ENCODE results near the gene CHCHD3.
A peak's percentile ranks its signal among the peaks of the same experiment; 100 is the strongest.

The CHCHD3 gene

GRCh38 chr7:133060004-133060403 lies 21.9 kb downstream of the CHCHD3 start:
- Mint-ChIP-seq H3K36me3 (peaks cover 20% of the 10 kb centered on the region), H3K27me3 (no peaks in the 10 kb centered on the region), H3K4me3 (no peak overlapping the region), H3K4me1 (peaks cover 48% of the 10 kb centered on the region), H3K27ac (peak overlapping the region; percentile 57), H3K9me3 (no peaks in the 10 kb centered on the region)
- ATAC-seq = no peak

- Mint-ChIP-seq H3K4me1 (peaks cover 48% of the 10 kb centered on the region), H3K4me3 (peak overlapping the region; percentile 11), H3K27me3 (no peaks in the 10 kb centered on the region), H3K27ac (peak overlapping the region; percentile 57), H3K36me3 (peaks cover 20% of the 10 kb centered on the region), H3K9me3 (no peaks in the 10 kb centered on the region)
- peak; percentile 57 for ATAC-seq
These were observed 22.6 kb downstream of the CHCHD3 start for GRCh38 chr7:133059263-133059662.

GRCh38 chr7:133056370-133057238 lies 25.3 kb downstream of the CHCHD3 start:
- Mint-ChIP-seq H3K9me3 (no peaks in the 10 kb centered on the region), H3K27me3 (no peaks in the 10 kb centered on the region), H3K4me3 (no peak overlapping the region), H3K4me1 (peaks cover 57% of the 10 kb centered on the region), H3K27ac (peak overlapping the region; percentile 1), H3K36me3 (peaks cover 17% of the 10 kb centered on the region)
- no peak for ATAC-seq

GRCh38 chr7:133054162-133054840 lies 27.6 kb downstream of the CHCHD3 start:
- no peak for ATAC-seq
- Mint-ChIP-seq H3K27ac (no peak overlapping the region), H3K4me3 (no peak overlapping the region), H3K4me1 (peaks cover 51% of the 10 kb centered on the region), H3K36me3 (peaks cover 9% of the 10 kb centered on the region), H3K9me3 (no peaks in the 10 kb centered on the region), H3K27me3 (no peaks in the 10 kb centered on the region)

GRCh38 chr7:133053321-133053891 lies 28.5 kb downstream of the CHCHD3 start:
- Mint-ChIP-seq H3K4me1 (peaks cover 43% of the 10 kb centered on the region), H3K9me3 (no peaks in the 10 kb centered on the region), H3K4me3 (no peak overlapping the region), H3K27ac (no peak overlapping the region), H3K27me3 (no peaks in the 10 kb centered on the region), H3K36me3 (peaks cover 9% of the 10 kb centered on the region)
- no peak for ATAC-seq

- H3K27me3 Mint-ChIP-seq = no peaks in the 10 kb centered on the region
- no peak overlapping the region for H3K4me3 Mint-ChIP-seq
- no peak overlapping the region for H3K27ac Mint-ChIP-seq
- H3K9me3 Mint-ChIP-seq = no peaks in the 10 kb centered on the region
- ATAC-seq = no peak
- H3K4me1 Mint-ChIP-seq = peaks cover 43% of the 10 kb centered on the region
- H3K36me3 Mint-ChIP-seq = peaks cover 9% of the 10 kb centered on the region
These were observed 29.1 kb downstream of the CHCHD3 start for GRCh38 chr7:133052826-133053225.

- no peaks in the 10 kb centered on the region for H3K27me3 Mint-ChIP-seq
- peaks cover 42% of the 10 kb centered on the region for H3K4me1 Mint-ChIP-seq
- no peak overlapping the region for H3K27ac Mint-ChIP-seq
- ATAC-seq = no peak
- no peak overlapping the region for H3K4me3 Mint-ChIP-seq
- H3K36me3 Mint-ChIP-seq = peaks cover 9% of the 10 kb centered on the region
- H3K9me3 Mint-ChIP-seq = no peaks in the 10 kb centered on the region
These were observed 29.5 kb downstream of the CHCHD3 start for GRCh38 chr7:133052401-133052756.

- ATAC-seq = no peak
- H3K4me3 Mint-ChIP-seq = no peak overlapping the region
- H3K36me3 Mint-ChIP-seq = peaks cover 13% of the 10 kb centered on the region
- H3K27me3 Mint-ChIP-seq = no peaks in the 10 kb centered on the region
- peaks cover 36% of the 10 kb centered on the region for H3K4me1 Mint-ChIP-seq
- no peak overlapping the region for H3K27ac Mint-ChIP-seq
- H3K9me3 Mint-ChIP-seq = no peaks in the 10 kb centered on the region
These were observed 30.0 kb downstream of the CHCHD3 start for GRCh38 chr7:133051719-133052400.

- H3K4me1 Mint-ChIP-seq = peaks cover 28% of the 10 kb centered on the region
These were observed 30.8 kb downstream of the CHCHD3 start for GRCh38 chr7:133051066-133051465.

GRCh38 chr7:133050200-133050995 lies 31.5 kb downstream of the CHCHD3 start:
- peaks cover 23% of the 10 kb centered on the region for H3K36me3 Mint-ChIP-seq
- ATAC-seq = no peak
- peaks cover 29% of the 10 kb centered on the region for H3K4me1 Mint-ChIP-seq
- H3K4me3 Mint-ChIP-seq = no peak overlapping the region
- no peak overlapping the region for H3K27ac Mint-ChIP-seq
- no peaks in the 10 kb centered on the region for H3K9me3 Mint-ChIP-seq
- no peaks in the 10 kb centered on the region for H3K27me3 Mint-ChIP-seq

More at GRCh38 chr7:133051066-133051465, 30.8 kb downstream of the CHCHD3 start:
- Mint-ChIP-seq H3K27me3 (no peaks in the 10 kb centered on the region), H3K36me3 (peaks cover 16% of the 10 kb centered on the region), H3K27ac (no peak overlapping the region), H3K9me3 (no peaks in the 10 kb centered on the region), H3K4me3 (no peak overlapping the region)
- ATAC-seq = no peak

- no peak overlapping the region for H3K4me3 Mint-ChIP-seq
- H3K4me1 Mint-ChIP-seq = peaks cover 37% of the 10 kb centered on the region
- H3K36me3 Mint-ChIP-seq = peaks cover 34% of the 10 kb centered on the region
- H3K9me3 Mint-ChIP-seq = no peaks in the 10 kb centered on the region
- ATAC-seq = no peak
- H3K27ac Mint-ChIP-seq = no peak overlapping the region
- H3K27me3 Mint-ChIP-seq = no peaks in the 10 kb centered on the region
These were observed 33.3 kb downstream of the CHCHD3 start for GRCh38 chr7:133048589-133048988.

GRCh38 chr7:133047321-133047720 lies 34.6 kb downstream of the CHCHD3 start:
- Mint-ChIP-seq H3K4me3 (no peak overlapping the region), H3K27ac (no peak overlapping the region), H3K4me1 (peaks cover 26% of the 10 kb centered on the region), H3K9me3 (no peaks in the 10 kb centered on the region), H3K27me3 (no peaks in the 10 kb centered on the region), H3K36me3 (peaks cover 25% of the 10 kb centered on the region)
- no peak for ATAC-seq

- H3K27me3 Mint-ChIP-seq = no peaks in the 10 kb centered on the region
- H3K9me3 Mint-ChIP-seq = peaks cover 4% of the 10 kb centered on the region
- H3K36me3 Mint-ChIP-seq = peaks cover 32% of the 10 kb centered on the region
- H3K27ac Mint-ChIP-seq = no peak overlapping the region
- ATAC-seq = no peak
- no peak overlapping the region for H3K4me3 Mint-ChIP-seq
- H3K4me1 Mint-ChIP-seq = peaks cover 12% of the 10 kb centered on the region
These were observed 37.0 kb downstream of the CHCHD3 start for GRCh38 chr7:133044722-133045473.

- ATAC-seq = no peak
- Mint-ChIP-seq H3K4me1 (peaks cover 13% of the 10 kb centered on the region), H3K9me3 (peaks cover 4% of the 10 kb centered on the region), H3K27me3 (no peaks in the 10 kb centered on the region), H3K36me3 (peaks cover 21% of the 10 kb centered on the region), H3K27ac (no peak overlapping the region), H3K4me3 (no peak overlapping the region)
These were observed 41.2 kb downstream of the CHCHD3 start for GRCh38 chr7:133040674-133041073.

Data from stimulated activated memory B cell treated with anti-CD40 and anti-IgM and Interleukin-4, amounts not matched to agents 10 μg/mL and 1 μg/mL and 100 μg/mL, for 72 hours (primary cell).